ENCODE measurements around the gene ARHGEF6. TPM values are rescaled to one million over a fixed set of nuclear protein-coding genes. Genes with fewer than 3 reads are reported as not detected.

ARHGEF6 gene
- total RNA-seq, 1 donor: 12.5 TPM

GRCh38 chrX:136636121-136636520 is 144.6 kb downstream of the ARHGEF6 start:
- no peak for DNase-seq (ENCODE audit: low read depth)
- H3K4me3 ChIP-seq (ENCODE audit: low read depth, low read length): no peak overlapping the region
- TF ChIP-seq CTCF (IDR thresholded peaks at IDR 0.05; ENCODE audit: insufficient read depth, low read depth, low read length): no peak

- no peak for TF ChIP-seq CTCF (IDR thresholded peaks at IDR 0.05; ENCODE audit: insufficient read depth, low read depth, low read length)
- no peak overlapping the region for H3K4me3 ChIP-seq (ENCODE audit: low read depth, low read length)
- no peak for DNase-seq (ENCODE audit: low read depth)
These were observed 145.5 kb downstream of the ARHGEF6 start for GRCh38 chrX:136635235-136635634.

- TF ChIP-seq CTCF (IDR thresholded peaks at IDR 0.05; ENCODE audit: insufficient read depth, low read depth, low read length): no peak
- DNase-seq (ENCODE audit: low read depth): no peak
- H3K4me3 ChIP-seq (ENCODE audit: low read depth, low read length): no peak overlapping the region
These were observed 149.9 kb downstream of the ARHGEF6 start for GRCh38 chrX:136630881-136631280.

- no peak overlapping the region for H3K4me3 ChIP-seq (ENCODE audit: low read depth, low read length)
- DNase-seq (ENCODE audit: low read depth): no peak
- no peak for TF ChIP-seq CTCF (IDR thresholded peaks at IDR 0.05; ENCODE audit: insufficient read depth, low read depth, low read length)
These were observed 151.5 kb downstream of the ARHGEF6 start for GRCh38 chrX:136629084-136629750.

DNA sequence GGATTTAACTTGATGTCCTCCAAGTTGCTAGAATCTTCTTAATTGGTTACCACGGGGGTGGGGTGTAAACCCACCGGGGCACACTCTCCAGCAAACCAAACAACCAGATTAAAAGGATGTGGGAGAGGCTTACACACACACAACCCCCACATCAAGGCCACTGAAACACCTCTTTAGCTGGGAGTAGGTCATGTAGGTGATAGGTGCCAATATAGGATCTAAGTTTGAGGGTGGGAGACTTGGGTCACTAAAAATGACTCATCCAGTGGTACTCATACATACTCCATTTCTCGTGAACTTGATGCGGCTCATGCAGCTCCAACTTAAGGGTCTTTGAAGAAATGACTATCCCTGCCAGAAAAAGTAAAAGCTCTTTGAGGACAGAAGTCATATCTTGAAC is 153.3 kb downstream of the ARHGEF6 start:
- DNase-seq (ENCODE audit: low read depth): no peak
- TF ChIP-seq CTCF (IDR thresholded peaks at IDR 0.05; ENCODE audit: insufficient read depth, low read depth, low read length): no peak
- H3K4me3 ChIP-seq (ENCODE audit: low read depth, low read length): no peak overlapping the region

GRCh38 chrX:136626891-136627290 is 153.8 kb downstream of the ARHGEF6 start:
- DNase-seq (ENCODE audit: low read depth): no peak
- TF ChIP-seq CTCF (IDR thresholded peaks at IDR 0.05; ENCODE audit: insufficient read depth, low read depth, low read length): no peak
- H3K4me3 ChIP-seq (ENCODE audit: low read depth, low read length): no peak overlapping the region

DNA sequence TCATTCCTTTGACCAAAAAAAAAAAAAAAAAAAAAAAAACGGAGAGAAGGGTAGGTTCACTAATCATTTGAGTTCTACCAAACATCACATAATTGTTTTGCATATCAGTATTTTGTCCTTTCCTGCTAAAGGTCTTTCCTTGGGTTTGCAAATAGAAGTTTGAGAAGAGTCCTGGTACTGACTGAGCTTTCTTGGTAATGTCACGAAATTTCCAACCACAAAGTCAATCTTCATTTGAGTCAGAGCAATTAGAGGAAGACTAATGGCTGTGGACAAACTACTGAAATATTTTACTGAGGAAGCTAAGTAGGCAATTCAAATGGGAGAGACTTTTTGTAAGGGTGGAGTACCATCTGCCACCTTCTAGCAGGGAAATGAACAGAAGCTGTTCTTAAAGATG is 154.5 kb downstream of the ARHGEF6 start:
- no peak for TF ChIP-seq CTCF (IDR thresholded peaks at IDR 0.05; ENCODE audit: insufficient read depth, low read depth, low read length)
- no peak for DNase-seq (ENCODE audit: low read depth)
- H3K4me3 ChIP-seq (ENCODE audit: low read depth, low read length): no peak overlapping the region

Data from fibroblast of villous mesenchyme (primary cell).